ENCODE results near the gene TFAP2C. TPM values are rescaled to one million over a fixed set of nuclear protein-coding genes. Genes with fewer than 3 reads are reported as not detected.
"Not testable (repeated sequence)": the region's sequence is repeated elsewhere in the genome, so short reads cannot be mapped to it uniquely, and the experiment has no call there.

Gene TFAP2C
- total RNA-seq, 1 donor from 2014 or later: 2.1 TPM

DNA sequence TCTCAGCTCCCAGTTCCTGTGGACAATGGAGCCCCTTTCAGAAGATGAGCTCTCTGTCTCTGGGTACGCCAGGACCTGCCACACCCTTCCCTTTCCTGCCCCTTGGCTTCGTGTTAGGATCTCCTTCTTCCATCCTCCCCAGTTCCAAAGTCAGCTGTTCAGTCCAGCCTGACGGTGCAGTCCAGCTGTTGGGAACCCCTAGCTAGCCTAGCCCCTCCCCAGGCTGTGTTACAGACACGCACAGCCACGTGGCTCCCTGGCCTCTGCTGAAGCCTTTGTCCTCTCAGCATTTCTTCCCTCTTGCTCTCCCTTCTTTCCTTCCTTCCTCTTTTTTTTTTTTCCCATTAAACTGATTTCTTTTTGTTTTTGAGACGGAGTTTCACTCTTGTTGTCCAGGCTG is 12.4 kb upstream of the TFAP2C start:
- DNase-seq (ENCODE audit: low spot score): no peak

DNA sequence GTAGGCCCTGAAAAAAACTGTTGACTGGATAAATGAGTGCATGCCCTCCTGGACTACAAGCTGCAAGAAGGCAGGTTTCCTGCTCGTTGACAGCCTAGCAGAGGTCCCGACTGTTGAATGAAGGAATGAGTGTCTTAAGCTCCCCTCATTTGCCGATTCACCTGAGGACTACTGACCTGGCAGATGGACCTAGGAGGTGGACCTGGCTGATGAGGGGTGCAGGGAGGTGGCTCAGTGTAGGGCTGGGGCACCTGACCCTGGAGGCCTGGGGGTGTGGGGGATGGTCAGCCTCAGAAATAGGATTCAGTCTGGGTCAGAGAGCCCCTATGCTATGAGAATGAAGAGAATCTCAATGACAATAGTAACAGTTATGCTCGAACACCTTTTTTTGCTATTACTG is 11.6 kb upstream of the TFAP2C start:
- no peak for DNase-seq (ENCODE audit: low spot score)

DNA sequence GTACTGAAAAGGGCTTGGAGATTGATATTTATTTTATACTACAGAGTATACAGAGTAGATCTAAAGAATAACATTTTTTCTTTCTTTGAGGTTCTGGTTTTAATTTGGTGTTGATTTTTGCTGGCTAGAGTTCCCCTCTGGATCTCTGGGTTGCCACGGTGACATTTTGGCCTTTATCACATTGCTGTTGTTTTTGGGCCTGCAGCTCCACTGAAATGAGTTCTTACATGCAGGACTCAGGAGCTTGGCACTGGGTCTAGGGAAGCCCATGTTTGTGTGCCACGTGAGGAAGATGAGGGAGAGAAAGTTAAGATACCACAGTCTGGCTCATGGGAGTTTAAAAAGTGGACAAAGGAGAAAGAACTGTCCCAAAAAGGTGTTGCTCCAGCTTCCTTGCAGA is 7.4 kb upstream of the TFAP2C start:
- no peak for DNase-seq (ENCODE audit: low spot score)

DNA sequence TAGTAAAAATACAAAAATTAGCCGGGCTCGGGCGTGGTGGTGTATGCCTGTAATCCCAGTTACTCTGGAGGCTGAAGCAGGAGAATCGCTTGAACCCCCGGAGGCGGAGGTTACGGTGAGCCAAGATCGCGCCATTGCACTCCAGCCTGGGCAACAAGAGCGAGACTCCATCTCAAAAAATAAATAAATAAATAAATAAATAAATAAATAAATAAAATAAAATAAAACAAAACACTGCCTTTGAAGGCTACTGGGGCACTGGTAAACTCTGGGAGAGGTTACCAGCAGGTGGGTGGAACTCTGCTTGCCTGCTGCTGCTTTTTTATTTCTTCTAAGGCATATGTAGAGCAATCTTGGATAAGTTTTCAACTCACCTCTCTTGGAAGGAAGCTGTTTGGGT is 5.2 kb upstream of the TFAP2C start:
- DNase-seq (ENCODE audit: low spot score): not testable (repeated sequence)

DNA sequence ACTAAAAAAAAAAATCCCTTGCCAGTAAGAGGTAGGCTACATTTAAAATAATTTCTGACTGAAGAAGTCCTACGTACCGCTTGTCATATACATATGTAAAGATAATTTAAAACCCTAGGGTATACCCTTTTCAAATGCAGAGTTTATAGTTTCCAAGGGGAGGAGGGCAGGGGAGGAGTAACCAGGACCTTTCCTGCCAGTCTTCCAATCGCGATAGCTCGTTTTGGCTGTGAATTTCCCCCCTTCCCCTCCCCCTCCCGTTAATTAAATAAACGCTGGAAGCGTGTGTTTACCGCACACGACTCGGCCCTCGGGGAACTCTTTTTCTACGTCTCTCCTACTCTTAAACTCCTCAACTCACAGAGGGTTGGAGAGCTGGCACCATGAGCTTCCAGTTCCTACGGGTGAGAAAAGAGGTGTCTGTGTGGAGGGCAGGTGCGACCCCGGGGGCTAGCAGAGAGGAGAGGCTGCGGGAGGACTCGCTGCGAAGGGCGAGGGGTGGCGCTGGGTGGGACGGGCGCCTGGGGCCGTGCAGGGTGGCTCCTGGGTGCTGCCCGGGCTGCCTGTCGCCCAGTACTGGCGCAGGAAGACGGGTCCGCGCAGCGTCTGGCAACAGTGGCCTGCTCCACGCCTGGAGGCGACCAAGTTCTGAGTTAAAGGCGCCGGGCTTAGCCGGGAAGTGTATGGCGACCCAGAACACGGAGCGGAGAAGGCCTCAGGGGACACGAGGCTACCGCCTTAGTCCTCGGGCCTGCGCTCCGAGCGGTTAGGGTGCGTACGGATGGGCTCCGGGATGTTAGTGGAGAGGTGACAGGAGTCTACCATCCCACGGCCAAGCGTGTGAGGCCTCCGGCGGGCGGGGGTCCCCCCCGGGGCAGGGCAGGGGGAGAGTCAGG is 4.1 kb upstream of the TFAP2C start:
- DNase-seq (ENCODE audit: low spot score): no peak

DNA sequence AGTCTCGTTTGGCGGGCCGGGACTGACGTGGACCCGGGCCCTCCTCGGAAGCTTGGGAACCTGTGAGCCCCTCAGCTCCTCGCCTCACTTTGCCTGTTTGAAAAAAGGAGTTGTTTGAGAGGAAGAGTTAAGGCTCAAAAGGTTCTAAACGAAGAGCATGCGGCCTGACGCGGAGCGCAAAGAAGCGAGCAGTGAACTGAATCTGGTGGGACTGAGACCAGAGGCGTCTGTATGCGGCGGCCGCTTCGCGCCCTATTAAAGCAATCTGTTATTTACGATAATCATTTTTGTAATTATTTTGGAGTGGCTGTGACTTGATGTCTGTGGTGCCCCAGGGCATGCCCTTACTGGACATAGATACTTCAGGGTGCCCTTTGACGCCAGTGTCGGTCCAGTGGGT is 3.3 kb upstream of the TFAP2C start:
- DNase-seq (ENCODE audit: low spot score): no peak

DNA sequence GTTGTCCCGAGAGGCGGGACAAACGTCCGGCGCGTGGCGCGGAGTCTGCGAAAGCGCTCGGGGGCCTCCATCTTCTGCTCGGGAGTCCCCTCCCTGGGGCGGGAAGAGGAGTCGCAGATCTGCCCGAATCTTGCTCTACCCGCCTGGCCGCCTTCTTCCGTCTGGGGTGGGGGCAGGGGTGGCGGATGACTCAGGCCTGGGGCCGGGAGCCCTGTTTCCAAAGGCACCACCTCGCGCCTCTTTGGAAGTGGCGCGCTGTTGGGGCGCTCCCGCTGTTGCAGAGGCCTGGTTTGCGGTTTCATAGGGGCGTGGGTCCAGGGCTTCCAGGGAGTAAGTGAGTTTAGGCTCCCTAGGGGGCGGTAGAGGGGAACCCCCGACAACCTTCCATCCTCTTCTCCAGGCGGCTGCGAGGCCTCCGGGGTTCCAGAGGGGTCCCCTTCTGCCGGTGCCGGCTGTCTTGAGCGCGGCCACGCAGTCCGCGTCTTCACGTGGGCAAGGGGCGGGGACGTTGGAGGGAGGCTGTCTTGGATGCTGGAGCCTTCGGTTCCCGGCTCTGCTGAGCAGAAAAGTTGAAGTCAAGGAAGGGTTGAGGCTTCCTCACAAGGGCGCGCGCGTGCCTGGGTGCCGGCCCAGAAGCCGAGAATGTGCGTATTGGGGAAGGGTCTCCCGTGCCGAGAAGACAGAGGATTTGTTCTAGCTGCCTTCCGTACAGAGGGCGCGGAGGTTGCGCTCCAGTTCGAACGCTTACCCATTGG is 2.6 kb upstream of the TFAP2C start:
- no peak for DNase-seq (ENCODE audit: low spot score)

DNA sequence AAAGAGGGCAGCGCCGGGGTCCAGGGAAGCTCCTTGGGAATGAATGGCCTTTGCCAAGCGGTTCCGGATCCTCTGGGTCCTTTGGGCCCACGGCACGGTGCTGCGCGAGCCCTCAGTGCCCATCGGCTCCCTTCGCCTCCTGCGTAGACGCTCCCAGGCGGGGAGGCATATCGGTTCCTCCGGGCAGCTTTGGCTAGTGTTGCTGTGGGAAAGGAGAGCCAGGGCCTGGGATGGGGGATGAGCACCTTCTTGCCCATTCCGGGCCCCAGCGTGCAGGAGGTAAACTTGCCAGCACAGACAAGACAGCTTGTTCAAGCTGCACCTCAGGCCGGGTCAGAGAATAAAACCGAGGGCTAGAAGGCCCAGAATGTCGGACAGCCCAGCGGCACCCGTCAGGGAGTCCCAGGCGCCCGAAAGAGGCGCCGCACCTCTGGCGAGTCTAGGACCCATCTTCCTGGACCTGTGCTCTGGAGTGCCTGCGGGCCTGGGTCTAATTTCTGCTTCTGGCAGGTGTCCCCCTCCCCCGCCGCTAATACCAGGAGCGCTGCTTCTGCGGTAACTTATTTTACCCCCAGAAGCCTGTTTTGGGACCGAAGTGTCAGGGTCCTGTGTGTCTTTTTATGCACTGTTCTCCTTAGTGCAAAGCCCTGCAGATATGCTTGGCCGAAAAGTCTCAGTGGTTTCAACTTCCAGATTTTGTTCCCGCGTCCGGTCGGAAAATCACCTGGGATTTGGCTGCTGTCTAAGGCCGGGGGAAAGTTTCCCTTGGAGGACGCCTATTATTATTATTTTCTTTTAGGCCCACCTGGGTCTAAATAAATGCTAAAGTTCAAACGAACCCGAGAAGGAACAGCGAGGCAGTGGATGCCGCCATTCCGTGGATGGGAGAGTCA is 1.7 kb upstream of the TFAP2C start:
- DNase-seq (ENCODE audit: low spot score): no peak

DNA sequence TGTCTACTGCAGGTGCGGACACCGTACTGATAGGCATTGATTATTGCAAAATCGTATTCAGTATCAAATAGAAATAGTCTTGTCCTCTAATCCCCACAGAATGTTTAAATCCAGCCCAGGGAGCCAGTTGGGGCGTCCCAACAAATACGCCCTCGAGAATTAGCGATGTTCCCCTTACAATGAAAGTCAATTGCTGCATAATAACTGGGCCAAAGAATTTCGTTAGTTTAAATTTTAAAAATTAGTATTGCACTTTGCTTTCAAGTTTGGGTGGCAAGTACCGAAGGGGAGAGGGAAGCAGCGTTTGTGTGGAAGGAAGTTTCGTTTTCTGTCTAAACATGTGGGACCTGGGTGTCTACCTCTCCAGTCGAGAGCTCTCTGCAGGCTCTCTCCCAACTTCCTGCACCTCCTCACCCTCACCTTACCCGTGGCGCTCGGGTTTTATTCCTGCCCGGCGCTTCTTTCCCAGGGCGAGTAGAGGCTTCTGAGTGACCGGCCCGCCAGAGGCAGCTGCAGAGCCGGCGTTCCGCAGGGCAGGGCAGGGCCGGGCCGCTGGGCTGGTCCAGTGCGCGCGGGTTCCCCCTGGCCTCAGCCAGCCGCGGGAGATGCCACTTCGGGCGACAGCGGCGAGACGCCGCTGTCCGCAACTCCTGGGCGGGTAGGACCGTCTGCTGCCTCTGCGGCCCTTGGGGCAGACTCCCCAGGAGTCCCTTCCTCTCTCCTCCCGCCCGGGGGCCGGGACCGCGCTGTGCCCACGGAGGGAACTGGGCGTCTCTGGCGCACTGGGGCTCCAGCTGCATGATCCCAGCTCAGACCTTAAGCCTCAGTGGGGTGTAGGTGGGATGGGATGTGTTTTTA is 862 bp upstream of the TFAP2C start:
- no peak for DNase-seq (ENCODE audit: low spot score)

DNA sequence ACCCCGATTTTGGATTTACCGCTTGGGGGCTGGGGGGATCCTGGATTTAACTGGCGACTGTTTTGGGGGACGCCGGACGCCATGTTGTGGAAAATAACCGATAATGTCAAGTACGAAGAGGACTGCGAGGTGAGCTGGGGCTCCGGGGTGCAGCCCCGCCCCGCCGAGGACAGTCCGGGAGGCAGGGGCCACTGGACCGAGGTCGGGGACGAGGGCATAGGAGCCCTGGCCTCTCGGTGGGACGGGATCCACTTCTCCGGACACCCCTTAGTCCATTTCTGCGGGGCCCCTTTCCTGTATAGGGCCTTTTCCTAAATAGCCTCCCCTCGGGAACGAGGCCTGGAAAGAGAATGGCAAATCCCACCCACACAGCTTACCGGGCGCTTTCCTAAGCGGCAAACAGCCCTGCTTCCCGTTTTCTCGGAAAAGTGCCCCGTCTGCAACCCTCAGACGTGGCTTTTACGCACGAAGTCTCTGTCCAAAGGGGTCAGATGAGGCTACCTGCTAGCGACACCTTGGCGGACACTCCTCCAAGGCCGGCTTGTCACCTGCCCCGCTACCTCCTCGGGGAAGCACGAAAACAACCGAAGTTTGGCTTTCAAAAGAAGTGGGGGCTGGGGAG is 469 bp downstream of the TFAP2C start:
- DNase-seq (ENCODE audit: low spot score): no peak

DNA sequence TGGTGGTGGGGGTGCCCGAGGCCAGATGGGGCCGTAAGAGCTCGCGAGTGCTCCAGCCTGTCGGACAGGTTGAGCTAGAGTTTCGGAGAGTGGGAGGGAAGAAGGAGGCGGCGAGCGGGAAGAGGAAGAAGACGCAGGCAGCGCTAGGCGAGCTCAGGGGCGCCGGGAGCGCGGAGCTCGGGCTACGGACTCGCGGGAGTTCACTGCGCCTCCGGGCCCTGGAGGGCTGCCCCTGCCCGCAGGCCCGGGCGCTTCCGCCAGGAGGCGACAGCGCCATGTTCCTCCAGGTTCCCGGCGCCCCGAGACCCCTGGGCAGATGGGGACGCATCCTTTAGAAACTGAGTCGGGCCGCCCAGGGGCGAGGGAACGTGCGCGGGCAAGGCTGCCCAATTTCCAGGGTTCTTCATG is 984 bp downstream of the TFAP2C start:
- DNase-seq (ENCODE audit: low spot score): peak; percentile 34

DNA sequence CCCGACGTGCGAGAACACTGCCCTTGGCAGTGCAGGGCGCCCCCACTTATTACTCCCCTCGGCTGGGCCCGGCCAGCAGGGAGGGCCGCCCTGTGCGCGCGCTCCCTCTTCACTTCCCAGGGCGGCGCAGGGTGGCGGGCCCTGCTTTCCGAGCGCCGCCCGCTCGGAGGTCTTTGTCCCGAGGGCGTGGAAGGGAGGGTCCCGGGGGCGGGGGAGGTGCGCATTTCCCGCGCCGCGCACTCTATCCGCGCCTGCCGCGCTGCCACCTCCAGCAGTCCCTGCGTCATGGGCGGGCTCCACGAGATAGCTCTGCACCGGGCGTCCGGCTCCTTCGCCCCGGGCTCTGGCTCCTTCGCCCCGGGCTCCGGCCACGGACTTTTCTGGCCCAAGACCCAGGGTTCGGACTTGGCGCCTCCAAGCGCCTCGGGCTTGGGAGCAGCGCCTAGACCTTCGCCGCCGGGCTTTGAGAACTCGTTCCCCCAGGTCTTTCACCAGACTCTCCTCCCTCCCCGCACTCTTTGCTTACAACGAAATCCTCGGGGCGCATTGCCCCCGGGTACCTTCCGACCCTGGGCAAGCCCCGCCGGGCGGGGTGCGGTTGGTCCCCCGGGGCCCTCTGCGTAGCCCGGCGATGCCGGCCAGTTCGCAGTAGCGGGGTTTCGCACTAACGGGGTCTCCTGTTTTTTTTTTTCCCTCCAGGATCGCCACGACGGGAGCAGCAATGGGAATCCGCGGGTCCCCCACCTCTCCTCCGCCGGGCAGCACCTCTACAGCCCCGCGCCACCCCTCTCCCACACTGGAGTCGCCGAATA is 1.6 kb downstream of the TFAP2C start:
- no peak for DNase-seq (ENCODE audit: low spot score)

DNA sequence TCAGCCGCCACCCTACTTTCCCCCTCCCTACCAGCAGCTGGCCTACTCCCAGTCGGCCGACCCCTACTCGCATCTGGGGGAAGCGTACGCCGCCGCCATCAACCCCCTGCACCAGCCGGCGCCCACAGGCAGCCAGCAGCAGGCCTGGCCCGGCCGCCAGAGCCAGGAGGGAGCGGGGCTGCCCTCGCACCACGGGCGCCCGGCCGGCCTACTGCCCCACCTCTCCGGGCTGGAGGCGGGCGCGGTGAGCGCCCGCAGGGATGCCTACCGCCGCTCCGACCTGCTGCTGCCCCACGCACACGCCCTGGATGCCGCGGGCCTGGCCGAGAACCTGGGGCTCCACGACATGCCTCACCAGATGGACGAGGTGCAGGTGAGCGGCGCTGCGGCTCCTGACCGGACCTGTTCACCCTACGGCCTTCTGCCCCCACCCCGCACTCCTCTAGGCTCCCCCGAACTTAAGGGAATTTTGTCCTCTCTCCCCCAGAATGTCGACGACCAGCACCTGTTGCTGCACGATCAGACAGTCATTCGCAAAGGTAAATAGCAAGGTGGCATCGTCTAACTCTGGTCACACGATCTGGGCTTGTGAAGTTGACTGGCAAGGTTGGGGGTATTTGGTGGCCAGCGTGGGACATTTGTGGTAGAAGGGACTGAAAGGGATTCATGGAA is 2.3 kb downstream of the TFAP2C start:
- no peak for DNase-seq (ENCODE audit: low spot score)

DNA sequence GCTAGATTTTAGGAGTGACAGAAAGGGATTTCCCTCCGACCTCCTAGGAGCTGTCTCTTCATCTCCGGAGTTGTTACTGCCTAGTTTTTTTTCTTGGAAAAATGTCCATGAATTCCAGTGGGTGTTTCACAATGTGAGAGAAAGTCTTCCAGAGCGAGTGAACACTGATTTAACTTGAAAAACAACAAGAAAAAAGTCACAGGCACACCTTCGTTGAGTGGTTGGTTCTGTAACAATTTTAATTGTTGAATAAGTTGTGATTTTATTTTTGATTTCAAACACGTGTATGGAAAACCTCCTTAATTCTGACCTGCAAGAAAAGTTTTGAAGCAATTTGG is 2.9 kb downstream of the TFAP2C start:
- no peak for DNase-seq (ENCODE audit: low spot score)

DNA sequence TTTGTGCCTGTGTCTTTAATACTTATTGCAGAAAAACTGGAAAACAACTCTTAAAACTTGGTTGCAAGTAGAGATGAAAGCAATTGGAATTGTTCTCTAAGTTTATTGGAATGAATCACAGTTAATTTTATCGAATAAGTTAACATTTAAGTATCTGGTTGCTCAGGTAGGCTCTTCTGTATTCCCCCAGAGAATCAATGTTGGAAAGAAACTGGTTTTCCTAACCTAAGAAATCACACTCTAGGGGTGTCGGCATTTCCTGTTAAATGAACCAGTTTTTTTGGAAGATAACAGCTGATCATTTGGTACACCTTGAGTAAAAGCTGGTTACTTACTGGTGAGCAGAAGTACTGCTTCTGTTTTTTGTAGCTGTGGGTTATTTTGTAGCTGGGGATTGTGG is 5.2 kb downstream of the TFAP2C start:
- DNase-seq (ENCODE audit: low spot score): no peak

DNA sequence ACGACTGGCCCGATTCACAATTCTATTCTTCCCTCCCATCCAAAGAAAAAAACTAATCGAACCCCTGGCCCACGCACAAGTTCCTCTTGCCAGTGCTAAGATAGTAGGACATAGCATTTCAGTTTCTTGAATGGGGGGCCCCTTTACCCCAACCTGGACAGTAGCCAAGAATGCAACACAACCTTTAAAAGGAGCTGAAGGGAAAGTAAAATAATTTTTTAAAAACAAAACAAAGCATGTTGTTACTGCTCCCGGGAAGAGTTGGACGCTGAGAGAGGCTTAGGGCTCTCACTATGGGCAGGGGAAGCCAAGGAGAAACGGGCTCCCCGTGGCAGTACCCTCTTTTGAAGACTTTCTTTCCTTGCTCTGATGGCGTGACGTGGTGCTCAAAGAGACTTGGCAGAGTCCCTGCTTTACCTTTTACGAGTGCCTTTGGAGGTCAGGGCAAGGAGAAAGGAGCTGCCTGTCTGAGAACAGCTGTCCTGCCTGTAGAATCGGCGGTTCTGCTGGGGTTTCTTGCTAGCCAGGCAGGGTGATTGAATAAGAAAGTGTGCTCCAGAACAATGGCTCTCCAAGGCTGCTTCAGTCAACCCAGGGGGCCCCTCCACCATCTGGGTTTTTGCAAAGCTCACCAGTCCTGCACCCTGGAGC is 5.8 kb downstream of the TFAP2C start:
- no peak for DNase-seq (ENCODE audit: low spot score)

DNA sequence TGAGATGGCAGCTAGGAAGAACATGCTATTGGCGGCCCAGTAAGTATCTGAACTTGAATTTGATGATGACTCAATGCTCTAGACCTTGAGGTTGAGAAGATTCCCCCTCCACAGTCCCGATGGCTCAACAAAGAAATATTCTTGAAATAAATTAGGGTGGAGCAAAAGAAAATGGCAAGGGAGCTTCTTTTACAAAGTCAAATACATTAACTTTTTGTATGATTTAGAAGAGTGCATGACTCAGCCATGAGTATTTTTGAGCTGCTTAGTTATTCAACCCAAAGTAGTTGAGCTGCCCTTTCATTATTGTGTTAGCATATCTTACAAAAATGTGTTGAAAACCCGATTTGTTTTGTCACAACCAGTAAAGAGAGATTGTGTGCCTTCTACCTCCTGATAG is 7.6 kb downstream of the TFAP2C start:
- no peak for DNase-seq (ENCODE audit: low spot score)

DNA sequence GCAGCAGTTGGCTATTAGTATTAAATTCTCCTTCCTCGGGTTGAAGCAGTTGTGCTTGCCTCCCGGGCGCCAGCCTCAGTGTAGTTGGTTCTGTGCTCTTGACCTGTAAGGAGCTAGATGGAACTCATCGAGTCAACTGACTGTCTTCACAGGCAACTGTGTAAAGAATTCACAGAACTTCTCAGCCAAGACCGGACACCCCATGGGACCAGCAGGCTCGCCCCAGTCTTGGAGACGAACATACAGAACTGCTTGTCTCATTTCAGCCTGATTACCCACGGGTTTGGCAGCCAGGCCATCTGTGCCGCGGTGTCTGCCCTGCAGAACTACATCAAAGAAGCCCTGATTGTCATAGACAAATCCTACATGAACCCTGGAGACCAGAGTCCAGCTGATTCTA is 8.5 kb downstream of the TFAP2C start:
- no peak for DNase-seq (ENCODE audit: low spot score)

DNA sequence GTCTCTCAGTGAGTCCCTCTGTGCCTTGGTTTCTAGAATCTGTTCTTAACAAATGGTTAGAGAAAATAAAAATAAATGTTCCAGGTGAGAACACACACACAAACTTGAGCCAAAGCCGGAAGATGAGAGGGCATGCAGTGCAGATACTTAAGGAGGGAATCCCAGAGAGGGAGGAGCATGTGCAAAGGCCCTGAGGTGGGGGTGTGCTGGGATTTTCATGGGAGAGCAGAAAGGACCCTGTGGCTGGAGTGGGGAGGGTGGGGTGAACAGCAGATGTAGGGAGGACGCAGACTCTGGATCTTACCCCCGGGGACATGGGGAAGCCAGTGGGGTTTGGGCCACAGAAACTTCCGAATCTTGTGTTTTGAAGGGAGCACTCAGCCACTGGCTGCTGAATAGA is 17.5 kb downstream of the TFAP2C start:
- no peak for DNase-seq (ENCODE audit: low spot score)

Data from mucosa of gallbladder (tissue), 1 donor.